Fibroblast of mammary gland (primary cell): ENCODE measurements around the gene NOPCHAP1.
A peak's percentile ranks its signal among the peaks of the same experiment; 100 is the strongest.

Source experiments
- DNase-seq: peaks from one replicate; pipeline ENCODE4 v3.0.0-alpha.2; 2010; ENCODE audit warnings: low read depth
- H3K4me3 ChIP-seq: 2 replicates; pipeline ENCODE4 v1.5.1; 2011; ENCODE audit warnings: low read depth, mild to moderate bottlenecking, low read length, moderate library complexity; ENCODE audit not compliant: control insufficient read depth
- TF ChIP-seq, protein P1 (sequence below): conservative IDR thresholded peaks from 2 replicates; pipeline ENCODE4 v1.5.1; 2011; ENCODE audit warnings: low read depth, low read length, inconsistent platforms; ENCODE audit not compliant: control insufficient read depth, insufficient read depth

NOPCHAP1 gene

DNA sequence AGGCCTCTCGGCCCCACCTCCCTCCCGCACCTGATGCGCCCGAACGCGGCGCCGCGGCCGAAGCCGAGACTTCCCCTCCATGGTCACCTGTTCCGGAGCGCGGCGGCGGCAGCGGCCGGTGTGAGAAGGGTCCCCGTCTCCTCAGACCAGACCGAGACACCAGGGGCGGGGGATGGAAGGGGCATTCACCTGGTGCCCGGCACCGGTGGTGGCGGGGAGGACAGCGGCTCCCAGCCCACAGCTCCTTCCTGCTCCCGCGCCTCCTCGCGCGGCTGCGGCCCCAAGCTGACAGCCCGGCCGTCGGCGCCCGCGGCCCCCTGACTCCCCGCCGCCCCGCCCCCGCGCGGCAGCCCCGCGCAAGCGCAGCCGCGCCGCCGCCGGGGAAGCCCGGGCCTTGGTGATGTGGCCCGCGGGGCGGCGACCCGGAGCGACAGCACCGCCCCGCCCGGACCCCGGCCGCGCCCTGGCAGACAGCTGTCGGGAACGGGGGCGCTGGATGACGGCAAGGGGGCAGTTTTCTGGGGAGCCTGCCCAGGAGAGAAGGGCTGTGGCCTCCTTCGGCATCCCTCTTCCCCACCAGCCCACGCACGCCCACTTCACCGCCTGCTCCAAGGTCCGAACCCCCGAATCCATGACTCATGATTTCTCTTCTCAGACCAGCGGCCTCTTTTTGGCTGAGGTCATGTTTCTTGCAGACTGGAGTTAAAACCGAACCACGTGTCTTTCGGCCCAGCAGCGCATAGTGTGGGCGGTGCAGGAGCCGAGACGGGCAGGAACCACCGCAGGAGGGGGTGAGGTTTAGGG, 27.9 kb upstream of the NOPCHAP1 start, which contains the start of gene SLC41A2:
SLC41A2 (minus strand) TSS at position 290 of the 804 bp plus-strand sequence. CDS start 29,763 bp downstream, outside the sequence.
- TF ChIP-seq, protein P1, sequence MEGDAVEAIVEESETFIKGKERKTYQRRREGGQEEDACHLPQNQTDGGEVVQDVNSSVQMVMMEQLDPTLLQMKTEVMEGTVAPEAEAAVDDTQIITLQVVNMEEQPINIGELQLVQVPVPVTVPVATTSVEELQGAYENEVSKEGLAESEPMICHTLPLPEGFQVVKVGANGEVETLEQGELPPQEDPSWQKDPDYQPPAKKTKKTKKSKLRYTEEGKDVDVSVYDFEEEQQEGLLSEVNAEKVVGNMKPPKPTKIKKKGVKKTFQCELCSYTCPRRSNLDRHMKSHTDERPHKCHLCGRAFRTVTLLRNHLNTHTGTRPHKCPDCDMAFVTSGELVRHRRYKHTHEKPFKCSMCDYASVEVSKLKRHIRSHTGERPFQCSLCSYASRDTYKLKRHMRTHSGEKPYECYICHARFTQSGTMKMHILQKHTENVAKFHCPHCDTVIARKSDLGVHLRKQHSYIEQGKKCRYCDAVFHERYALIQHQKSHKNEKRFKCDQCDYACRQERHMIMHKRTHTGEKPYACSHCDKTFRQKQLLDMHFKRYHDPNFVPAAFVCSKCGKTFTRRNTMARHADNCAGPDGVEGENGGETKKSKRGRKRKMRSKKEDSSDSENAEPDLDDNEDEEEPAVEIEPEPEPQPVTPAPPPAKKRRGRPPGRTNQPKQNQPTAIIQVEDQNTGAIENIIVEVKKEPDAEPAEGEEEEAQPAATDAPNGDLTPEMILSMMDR, result no peak
- DNase-seq, result peak; percentile 96
- peak within 1 kb of the TSS; percentile 62 for H3K4me3 ChIP-seq

- TF ChIP-seq, protein P1, result no peak
- peak; percentile 33 for DNase-seq
- H3K4me3 ChIP-seq, result peak overlapping the region; percentile 62
Measured at GRCh38 chr12:104958805-104959334, 27.2 kb upstream of the NOPCHAP1 start.

DNA sequence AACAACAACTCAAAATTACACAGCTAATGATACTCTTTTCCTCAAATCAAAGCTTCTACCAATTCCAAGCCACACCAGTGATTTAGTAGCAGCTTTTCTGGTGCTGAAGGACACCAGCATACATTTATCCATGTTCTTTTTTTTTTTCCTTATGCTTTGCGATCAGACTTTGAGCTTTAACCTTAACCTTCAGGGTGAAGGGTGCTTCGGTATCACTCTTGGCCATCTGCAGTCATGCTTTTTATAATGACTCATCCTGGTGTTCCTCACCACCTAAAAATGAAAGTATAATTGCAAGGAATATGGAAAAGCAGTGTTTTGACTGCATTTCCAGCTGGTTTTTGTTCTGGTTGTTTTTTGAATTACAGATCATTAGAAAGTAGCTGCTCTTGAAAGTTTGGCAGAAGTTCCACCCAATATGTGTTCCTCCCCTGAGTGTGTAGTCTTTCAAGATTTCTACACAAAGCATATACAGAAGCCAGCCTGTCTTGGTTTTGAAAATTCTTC, 26.7 kb upstream of the NOPCHAP1 start:
- H3K4me3 ChIP-seq, result peak overlapping the region; percentile 62
- TF ChIP-seq, protein P1, result no peak
- peak; percentile 70 for DNase-seq

GRCh38 chr12:104960464-104960863, 25.7 kb upstream of the NOPCHAP1 start:
- TF ChIP-seq, protein P1, result no peak
- DNase-seq, result no peak
- H3K4me3 ChIP-seq, result no peak overlapping the region

GRCh38 chr12:104963757-104964156, 22.4 kb upstream of the NOPCHAP1 start:
- TF ChIP-seq, protein P1, result no peak
- H3K4me3 ChIP-seq, result no peak overlapping the region
- no peak for DNase-seq

DNA sequence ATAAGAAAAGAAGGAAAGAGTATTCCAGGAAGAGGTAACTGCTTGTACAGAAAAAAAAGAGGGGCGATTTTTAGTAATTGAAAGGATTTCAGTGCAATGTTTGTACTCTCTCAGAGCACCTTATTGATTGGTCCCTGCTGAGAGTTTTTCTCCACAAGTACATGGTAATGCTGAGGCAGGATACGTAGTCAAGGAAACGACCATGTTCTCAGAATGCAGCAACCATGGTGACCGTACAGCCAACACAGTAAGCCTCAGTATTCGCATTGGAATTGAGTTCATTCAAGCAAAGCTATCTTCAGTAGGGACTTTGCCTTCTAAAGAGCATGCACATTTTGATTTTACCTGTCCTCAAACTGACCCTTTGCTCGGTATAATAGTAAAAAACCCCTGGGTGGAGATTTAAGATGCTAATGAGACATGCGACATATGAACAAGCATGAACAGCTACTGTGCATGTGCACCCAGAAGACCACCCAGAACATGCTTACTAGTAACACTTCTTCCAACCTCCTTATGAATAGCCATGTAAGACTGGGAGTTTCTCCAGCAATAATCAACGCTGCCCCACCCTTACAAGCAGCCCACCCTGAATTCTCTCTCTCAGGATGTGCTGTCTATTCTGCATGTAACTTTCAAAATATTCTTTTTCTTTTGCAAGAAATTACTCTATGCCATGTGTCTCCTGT, 21.8 kb upstream of the NOPCHAP1 start:
- TF ChIP-seq, protein P1, result no peak
- H3K4me3 ChIP-seq, result no peak overlapping the region
- no peak for DNase-seq
